ENCODE measurements around the gene NVL.

The NVL gene

DNA sequence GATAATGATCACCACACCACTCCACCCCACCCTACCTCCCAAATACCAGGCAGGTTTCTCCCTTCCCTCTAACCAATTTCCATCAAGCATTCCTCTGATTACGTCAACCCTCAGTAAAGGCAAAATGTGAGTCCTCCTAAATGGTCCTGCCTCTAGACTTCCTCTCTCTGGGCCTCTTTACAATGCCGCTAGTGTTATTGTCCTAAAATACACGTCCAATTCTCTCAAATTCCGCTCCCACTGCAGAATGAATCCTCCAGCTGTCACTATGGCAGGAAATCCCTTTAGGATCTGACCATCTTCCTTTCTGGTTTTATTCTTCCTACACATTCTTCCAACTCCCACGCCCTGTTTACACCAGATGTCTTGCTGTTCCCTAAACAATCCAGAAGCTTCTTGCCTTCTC is 78.2 kb downstream of the NVL start:
- peaks cover 8% of the 10 kb centered on the region for H3K4me1 ChIP-seq (ENCODE audit: control insufficient read depth, low read depth, low read length)
- H3K9ac ChIP-seq (ENCODE audit: low read length), result no peak overlapping the region
- H3K27ac ChIP-seq (ENCODE audit: low read length), result no peak overlapping the region
- no peak overlapping the region for H3K4me3 ChIP-seq (ENCODE audit: low read length)
- no peaks in the 10 kb centered on the region for H3K9me3 ChIP-seq (ENCODE audit: control insufficient read depth, low read depth, low read length)
- H3K36me3 ChIP-seq (ENCODE audit: control insufficient read depth, low read depth, low read length), result peaks cover 21% of the 10 kb centered on the region
- H3K27me3 ChIP-seq (ENCODE audit: control insufficient read depth, insufficient read depth, low read length), result no peaks in the 10 kb centered on the region

DNA sequence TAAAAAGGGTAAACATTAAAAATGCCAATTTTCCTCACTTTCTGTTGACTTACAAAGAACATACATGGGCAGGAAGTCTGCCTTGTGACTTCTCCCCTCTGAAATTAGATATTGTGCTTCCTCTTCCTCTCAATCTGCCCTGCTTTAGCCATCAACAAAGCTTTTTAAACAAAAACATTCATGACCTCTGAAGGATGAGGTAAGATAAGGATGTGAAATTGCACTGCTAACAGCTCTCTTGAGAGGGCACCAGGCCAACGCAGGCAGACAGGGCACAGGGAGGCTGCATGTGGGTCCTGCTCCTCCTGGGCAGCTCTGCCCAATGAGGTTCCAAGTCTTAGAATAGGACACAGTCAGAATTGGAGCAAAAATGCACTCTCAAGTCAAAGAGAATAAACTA is 84.8 kb downstream of the NVL start:
- Histone ChIP-seq H3K27ac (ENCODE audit: low read length) (no peak overlapping the region), H3K9me3 (ENCODE audit: control insufficient read depth, low read depth, low read length) (no peaks in the 10 kb centered on the region), H3K9ac (ENCODE audit: low read length) (no peak overlapping the region), H3K4me1 (ENCODE audit: control insufficient read depth, low read depth, low read length) (peaks cover 3% of the 10 kb centered on the region), H3K27me3 (ENCODE audit: control insufficient read depth, insufficient read depth, low read length) (no peaks in the 10 kb centered on the region), H3K4me3 (ENCODE audit: low read length) (no peak overlapping the region), H3K36me3 (ENCODE audit: control insufficient read depth, low read depth, low read length) (peaks cover 24% of the 10 kb centered on the region)

DNA sequence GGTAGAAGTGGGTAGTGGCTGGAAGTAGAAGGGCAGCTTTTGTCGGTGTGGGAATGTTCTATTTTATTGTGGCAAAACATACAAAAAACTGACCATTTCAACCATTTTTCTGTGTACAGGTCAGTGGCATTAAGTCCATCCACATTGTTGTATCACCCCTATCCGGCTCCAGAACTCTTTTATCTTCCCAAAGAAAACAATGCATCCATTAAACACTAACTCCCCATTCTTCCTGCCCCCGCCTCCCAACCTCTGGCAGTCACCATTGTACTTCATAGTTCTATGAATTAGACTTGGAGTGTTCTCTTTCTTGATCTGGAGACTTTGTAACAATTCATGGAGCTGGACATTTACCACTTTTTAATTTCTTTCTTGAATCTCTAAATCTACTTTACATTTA is 91.2 kb downstream of the NVL start:
- Histone ChIP-seq H3K4me3 (ENCODE audit: low read length) (no peak overlapping the region), H3K27me3 (ENCODE audit: control insufficient read depth, insufficient read depth, low read length) (no peaks in the 10 kb centered on the region), H3K27ac (ENCODE audit: low read length) (no peak overlapping the region), H3K9ac (ENCODE audit: low read length) (no peak overlapping the region), H3K36me3 (ENCODE audit: control insufficient read depth, low read depth, low read length) (no peaks in the 10 kb centered on the region), H3K4me1 (ENCODE audit: control insufficient read depth, low read depth, low read length) (peaks cover 36% of the 10 kb centered on the region), H3K9me3 (ENCODE audit: control insufficient read depth, low read depth, low read length) (no peaks in the 10 kb centered on the region)

DNA sequence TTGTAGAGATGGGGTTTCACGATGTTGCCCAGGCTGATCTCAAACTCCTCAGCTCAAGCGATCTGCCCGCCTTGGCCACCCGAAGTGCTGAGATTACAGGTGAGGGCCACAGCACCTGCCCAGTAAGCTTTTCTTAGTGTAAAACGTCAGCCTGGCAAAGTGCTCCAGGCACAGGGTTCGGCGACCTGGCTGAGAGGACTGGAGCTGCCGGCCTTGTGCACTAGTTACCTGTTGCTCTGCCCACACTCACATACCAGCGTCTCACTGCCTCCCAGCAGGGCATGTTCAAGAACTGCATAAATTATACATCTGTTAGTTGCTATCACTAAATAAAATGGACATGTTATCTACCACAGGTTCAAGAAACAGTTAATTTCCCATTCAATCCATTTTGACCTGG is 91.8 kb downstream of the NVL start:
- Histone ChIP-seq H3K27ac (ENCODE audit: low read length) (no peak overlapping the region), H3K27me3 (ENCODE audit: control insufficient read depth, insufficient read depth, low read length) (no peaks in the 10 kb centered on the region), H3K4me3 (ENCODE audit: low read length) (no peak overlapping the region), H3K9ac (ENCODE audit: low read length) (no peak overlapping the region), H3K9me3 (ENCODE audit: control insufficient read depth, low read depth, low read length) (no peaks in the 10 kb centered on the region), H3K36me3 (ENCODE audit: control insufficient read depth, low read depth, low read length) (no peaks in the 10 kb centered on the region), H3K4me1 (ENCODE audit: control insufficient read depth, low read depth, low read length) (peaks cover 36% of the 10 kb centered on the region)

DNA sequence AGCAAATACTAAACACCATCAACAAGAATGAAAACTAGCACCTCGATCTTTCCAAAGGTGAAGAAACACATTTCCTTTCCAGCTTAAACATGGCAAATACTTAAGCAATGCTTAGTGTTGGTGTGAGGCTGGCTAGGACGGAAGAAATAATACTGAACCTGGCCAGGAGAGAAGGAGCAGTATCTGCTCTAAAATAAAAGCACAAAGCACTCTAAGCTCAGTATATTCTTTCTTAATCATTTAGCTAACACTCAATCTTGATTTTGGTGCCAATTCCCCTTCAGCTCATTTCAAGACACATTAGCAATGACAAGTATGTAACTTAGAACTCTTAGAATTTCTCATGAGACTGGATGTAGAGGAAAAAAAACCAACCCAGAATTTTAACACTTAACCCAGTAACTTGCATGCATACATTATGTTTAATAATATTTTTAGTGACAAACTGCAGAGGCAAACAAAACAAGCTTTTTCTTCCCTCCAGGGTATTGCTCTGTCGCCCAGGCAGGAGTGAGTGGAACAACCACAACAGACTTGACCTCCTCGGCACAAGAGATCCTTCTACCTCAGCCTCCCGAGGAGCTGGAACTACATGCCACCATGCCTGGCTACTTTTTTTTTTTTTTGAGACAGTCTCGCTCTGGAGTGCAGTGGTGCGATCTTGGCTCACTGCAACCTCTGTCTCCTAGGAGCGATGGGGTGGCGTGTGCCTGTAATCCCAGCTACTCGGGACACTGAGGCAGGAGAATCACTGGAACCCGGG is 92.7 kb downstream of the NVL start:
- Histone ChIP-seq H3K36me3 (ENCODE audit: control insufficient read depth, low read depth, low read length) (no peaks in the 10 kb centered on the region), H3K9me3 (ENCODE audit: control insufficient read depth, low read depth, low read length) (no peaks in the 10 kb centered on the region), H3K27me3 (ENCODE audit: control insufficient read depth, insufficient read depth, low read length) (no peaks in the 10 kb centered on the region), H3K9ac (ENCODE audit: low read length) (no peak overlapping the region), H3K27ac (ENCODE audit: low read length) (no peak overlapping the region), H3K4me1 (ENCODE audit: control insufficient read depth, low read depth, low read length) (peaks cover 36% of the 10 kb centered on the region), H3K4me3 (ENCODE audit: low read length) (no peak overlapping the region)

DNA sequence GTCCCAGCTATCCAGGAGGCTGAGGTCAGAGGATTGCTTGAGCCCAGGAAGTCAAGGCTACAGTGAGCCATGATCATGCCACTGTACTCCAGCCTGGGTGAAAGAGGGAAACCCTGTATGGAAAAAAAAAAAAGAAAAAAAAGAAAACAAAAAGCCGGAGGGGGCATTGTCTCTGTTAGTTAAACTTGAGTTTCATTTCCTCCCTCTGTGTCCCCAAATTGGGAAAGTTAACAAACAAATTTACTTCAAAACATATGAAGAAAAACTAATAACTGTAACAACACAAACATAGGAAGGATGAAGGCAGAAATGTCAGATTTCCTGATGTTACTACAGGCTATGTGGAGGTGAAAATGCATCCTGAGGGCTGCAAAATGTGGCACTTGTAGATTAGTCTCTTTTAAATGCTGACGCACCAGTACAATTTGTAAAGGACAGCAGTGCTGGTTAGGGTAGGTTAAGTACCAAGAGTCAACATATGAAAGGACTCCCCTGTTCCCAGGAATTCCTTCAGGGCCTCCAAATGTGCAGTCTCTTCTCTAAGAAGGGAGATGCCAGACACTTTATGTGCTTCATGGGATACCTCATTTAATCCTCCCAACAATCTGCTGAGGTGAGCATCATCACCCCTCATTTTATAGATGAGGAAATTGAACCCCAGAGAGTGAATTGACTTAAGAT is 94.0 kb downstream of the NVL start:
- Histone ChIP-seq H3K27ac (ENCODE audit: low read length) (no peak overlapping the region), H3K27me3 (ENCODE audit: control insufficient read depth, insufficient read depth, low read length) (no peaks in the 10 kb centered on the region), H3K4me1 (ENCODE audit: control insufficient read depth, low read depth, low read length) (peaks cover 35% of the 10 kb centered on the region), H3K9ac (ENCODE audit: low read length) (no peak overlapping the region), H3K36me3 (ENCODE audit: control insufficient read depth, low read depth, low read length) (peaks cover 4% of the 10 kb centered on the region), H3K4me3 (ENCODE audit: low read length) (peak overlapping the region; percentile 3), H3K9me3 (ENCODE audit: control insufficient read depth, low read depth, low read length) (no peaks in the 10 kb centered on the region)

DNA sequence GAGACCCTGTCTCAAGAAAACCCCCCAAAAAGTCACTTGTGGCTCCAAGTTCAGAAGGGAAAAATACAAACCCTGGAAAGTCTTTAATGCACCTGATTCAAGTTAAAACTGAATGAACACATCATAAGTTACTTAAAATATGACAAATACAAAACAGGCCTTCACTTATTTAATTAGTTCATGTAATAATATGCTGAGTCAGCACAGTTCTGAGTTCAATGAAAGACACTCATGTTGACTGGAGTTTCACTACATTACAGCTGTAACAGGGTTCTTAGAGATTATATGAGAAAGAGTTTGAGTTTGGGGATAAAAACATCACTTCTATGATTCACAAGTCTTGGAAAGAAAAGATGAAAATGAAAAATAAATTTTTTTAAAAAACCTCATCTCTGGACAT is 96.0 kb downstream of the NVL start:
- Histone ChIP-seq H3K4me3 (ENCODE audit: low read length) (no peak overlapping the region), H3K9ac (ENCODE audit: low read length) (no peak overlapping the region), H3K4me1 (ENCODE audit: control insufficient read depth, low read depth, low read length) (peaks cover 28% of the 10 kb centered on the region), H3K9me3 (ENCODE audit: control insufficient read depth, low read depth, low read length) (no peaks in the 10 kb centered on the region), H3K36me3 (ENCODE audit: control insufficient read depth, low read depth, low read length) (peaks cover 12% of the 10 kb centered on the region), H3K27me3 (ENCODE audit: control insufficient read depth, insufficient read depth, low read length) (no peaks in the 10 kb centered on the region), H3K27ac (ENCODE audit: low read length) (no peak overlapping the region)

DNA sequence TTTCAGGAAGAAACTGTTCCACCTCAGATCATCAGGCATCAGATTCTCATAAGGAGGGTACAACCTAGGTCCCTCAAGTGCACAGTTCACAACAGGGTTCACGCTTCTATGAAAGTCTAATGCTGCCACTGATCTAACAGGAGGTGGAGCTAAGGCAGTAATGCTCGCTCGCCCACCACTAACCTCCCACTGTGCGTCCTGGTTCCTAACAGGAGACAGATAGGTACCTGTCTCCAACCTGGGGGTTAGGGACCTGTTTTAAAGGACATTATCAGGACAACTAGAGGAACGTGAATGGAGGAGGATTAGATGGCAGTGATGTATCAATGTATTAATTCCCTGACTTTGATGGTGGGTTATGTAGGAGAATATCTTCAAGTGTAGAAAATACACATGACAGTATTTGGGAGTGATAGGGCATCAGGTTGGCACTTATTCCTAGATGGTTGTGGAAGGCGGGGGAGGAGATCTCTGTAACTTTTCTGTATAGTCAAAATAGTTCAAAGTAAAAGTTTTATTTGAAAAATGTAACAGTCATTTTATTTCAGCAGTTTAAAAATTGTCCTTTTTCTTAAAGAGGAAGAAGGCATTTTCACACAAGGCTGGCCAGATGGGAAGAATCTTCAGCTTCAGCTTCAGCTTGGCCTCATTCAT is 103.0 kb downstream of the NVL start:
- H3K9ac ChIP-seq (ENCODE audit: low read length), result no peak overlapping the region

DNA sequence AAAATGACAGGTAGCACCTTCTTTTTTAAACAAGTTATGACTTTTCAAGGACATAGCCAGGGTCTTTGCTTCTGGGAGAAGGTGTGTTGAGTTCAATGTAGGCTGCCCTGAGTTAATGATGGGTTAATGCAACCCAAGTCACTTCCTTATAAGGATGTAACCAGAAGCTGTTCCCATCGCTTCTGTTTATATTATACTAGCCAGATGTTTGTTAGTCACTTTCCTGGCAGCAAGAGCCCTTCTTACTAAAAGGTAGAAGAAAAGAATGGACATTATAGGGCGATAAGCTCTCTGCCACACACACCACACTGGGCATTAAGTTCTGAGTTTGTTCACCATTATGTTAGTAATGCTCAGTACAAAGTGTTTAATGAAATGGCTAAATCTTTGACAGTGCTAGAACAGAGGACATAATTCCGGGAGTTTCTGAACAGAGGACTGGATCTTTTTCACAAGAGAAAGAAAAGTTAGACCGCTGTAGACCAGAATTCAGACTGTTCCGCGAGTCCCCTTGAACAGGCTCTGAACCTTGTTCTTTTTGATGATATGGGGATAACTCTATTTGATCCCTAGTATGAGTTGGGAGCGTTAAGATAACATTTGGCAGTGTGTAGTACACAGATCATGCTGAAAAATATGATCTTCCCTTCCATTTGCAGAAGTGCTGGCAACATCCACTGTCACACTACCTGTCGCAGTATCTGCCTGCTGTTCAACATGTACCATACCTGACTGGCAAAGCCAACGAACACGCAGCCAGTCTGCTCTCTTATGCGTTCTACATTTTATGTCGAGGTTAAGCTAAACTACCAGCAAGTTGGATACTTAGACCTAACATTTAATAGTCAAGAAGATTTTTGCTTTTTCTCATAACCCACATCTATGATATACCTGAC is 105.9 kb downstream of the NVL start:
- Histone ChIP-seq H3K4me1 (ENCODE audit: control insufficient read depth, low read depth, low read length) (peaks cover 15% of the 10 kb centered on the region), H3K36me3 (ENCODE audit: control insufficient read depth, low read depth, low read length) (peaks cover 7% of the 10 kb centered on the region), H3K27ac (ENCODE audit: low read length) (no peak overlapping the region), H3K9ac (ENCODE audit: low read length) (no peak overlapping the region), H3K4me3 (ENCODE audit: low read length) (no peak overlapping the region), H3K9me3 (ENCODE audit: control insufficient read depth, low read depth, low read length) (no peaks in the 10 kb centered on the region), H3K27me3 (ENCODE audit: control insufficient read depth, insufficient read depth, low read length) (no peaks in the 10 kb centered on the region)

More for the DNA sequence above, 103.0 kb downstream of the NVL start:
- Histone ChIP-seq H3K27me3 (ENCODE audit: control insufficient read depth, insufficient read depth, low read length) (no peaks in the 10 kb centered on the region), H3K9me3 (ENCODE audit: control insufficient read depth, low read depth, low read length) (no peaks in the 10 kb centered on the region), H3K27ac (ENCODE audit: low read length) (no peak overlapping the region), H3K36me3 (ENCODE audit: control insufficient read depth, low read depth, low read length) (peaks cover 18% of the 10 kb centered on the region), H3K4me1 (ENCODE audit: control insufficient read depth, low read depth, low read length) (peaks cover 15% of the 10 kb centered on the region), H3K4me3 (ENCODE audit: low read length) (no peak overlapping the region)

DNA sequence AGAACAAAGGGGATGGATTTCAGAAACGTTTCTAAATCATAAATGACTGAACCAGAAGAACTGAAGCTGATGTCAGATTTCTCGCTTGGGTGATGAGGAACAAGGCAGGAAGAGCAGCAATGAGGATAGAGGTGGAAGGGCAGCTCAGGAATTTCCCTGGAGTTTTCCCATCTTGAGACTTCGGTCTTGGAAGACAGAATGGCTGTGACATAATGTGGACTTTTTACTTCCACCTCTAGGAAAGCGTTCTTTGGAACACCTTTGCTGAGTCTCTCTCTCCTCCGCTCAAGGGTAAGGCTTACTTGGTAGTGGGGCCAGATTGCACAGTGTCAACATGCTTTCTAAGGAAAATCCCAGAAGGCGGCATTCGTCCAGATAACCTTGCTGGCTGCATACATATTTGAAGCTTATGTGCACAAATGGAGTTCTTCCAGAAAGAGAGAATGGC is 110.3 kb downstream of the NVL start:
- Histone ChIP-seq H3K4me1 (ENCODE audit: control insufficient read depth, low read depth, low read length) (peaks cover 15% of the 10 kb centered on the region), H3K27ac (ENCODE audit: low read length) (no peak overlapping the region), H3K4me3 (ENCODE audit: low read length) (no peak overlapping the region), H3K36me3 (ENCODE audit: control insufficient read depth, low read depth, low read length) (no peaks in the 10 kb centered on the region), H3K27me3 (ENCODE audit: control insufficient read depth, insufficient read depth, low read length) (no peaks in the 10 kb centered on the region), H3K9ac (ENCODE audit: low read length) (no peak overlapping the region), H3K9me3 (ENCODE audit: control insufficient read depth, low read depth, low read length) (no peaks in the 10 kb centered on the region)

DNA sequence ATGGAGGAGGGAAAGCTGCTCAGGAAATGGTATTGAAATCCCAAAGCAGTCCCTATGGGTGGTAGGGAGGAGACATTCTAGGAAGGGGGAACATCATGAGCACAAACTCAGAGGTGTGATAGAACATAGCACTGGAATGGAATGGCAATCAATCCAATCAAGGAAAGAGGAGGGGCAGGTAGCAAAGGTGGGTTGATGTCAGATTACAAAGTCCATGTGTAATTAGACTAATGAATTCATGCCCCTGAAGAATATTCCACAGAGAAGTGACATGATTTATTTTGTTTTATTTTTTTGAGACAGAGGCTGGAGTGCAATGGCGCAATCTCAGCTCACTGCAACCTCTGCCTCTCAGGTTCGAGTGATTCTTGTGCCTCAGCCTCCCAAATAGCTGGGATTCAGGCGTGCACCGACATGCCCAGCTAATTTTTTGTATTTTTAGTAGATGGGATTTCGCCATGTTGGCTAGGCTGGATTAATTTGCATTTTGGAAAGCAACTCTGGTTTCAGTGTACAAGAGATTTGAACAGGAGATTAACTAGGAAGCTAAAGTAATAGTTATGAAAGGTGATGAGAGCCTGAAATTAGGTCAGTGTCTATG is 110.9 kb downstream of the NVL start:
- no peak overlapping the region for H3K27ac ChIP-seq (ENCODE audit: low read length)
- H3K4me1 ChIP-seq (ENCODE audit: control insufficient read depth, low read depth, low read length), result peaks cover 12% of the 10 kb centered on the region
- no peaks in the 10 kb centered on the region for H3K36me3 ChIP-seq (ENCODE audit: control insufficient read depth, low read depth, low read length)
- H3K4me3 ChIP-seq (ENCODE audit: low read length), result no peak overlapping the region
- no peaks in the 10 kb centered on the region for H3K9me3 ChIP-seq (ENCODE audit: control insufficient read depth, low read depth, low read length)
- no peak overlapping the region for H3K9ac ChIP-seq (ENCODE audit: low read length)
- H3K27me3 ChIP-seq (ENCODE audit: control insufficient read depth, insufficient read depth, low read length), result no peaks in the 10 kb centered on the region
